PFSK-1 (cell line): ENCODE results near the gene CRY2. TPM values are rescaled to one million over a fixed set of nuclear protein-coding genes. Genes with fewer than 3 reads are reported as not detected.
A peak's percentile ranks its signal among the peaks of the same experiment; 100 is the strongest.

Source experiments
- FOXP2 ChIP-seq: optimal IDR thresholded peaks from 2 replicates; pipeline ENCODE3; 2011; ENCODE audit warnings: borderline replicate concordance, control low read depth, inconsistent platforms; ENCODE audit not compliant: insufficient read depth; ENCODE audit errors: extremely low read length, extremely low read depth
- POLR2AphosphoS5 ChIP-seq: IDR thresholded peaks from 2 replicates; pipeline ENCODE4 v1.6.1; 2012; ENCODE audit warnings: low read depth, mild to moderate bottlenecking, control low read depth, low read length, moderate library complexity
- REST ChIP-seq, 2 experiments: IDR thresholded peaks; 2 replicates each; pipeline versions ENCODE4 v1.6.1 to v1.8.0; 2011 to 2012; ENCODE audit warnings: low read depth in 2 of 2, low read length in 2 of 2, control low read depth in 1 of 2, inconsistent platforms in 1 of 2, mild to moderate bottlenecking in 1 of 2, moderate library complexity in 1 of 2; ENCODE audit not compliant: insufficient read depth in 1 of 2
- SIN3A ChIP-seq: IDR thresholded peaks from 2 replicates; pipeline ENCODE4 v1.6.1; 2012; ENCODE audit warnings: mild to moderate bottlenecking, low read length, moderate library complexity, borderline replicate concordance; ENCODE audit not compliant: insufficient read depth
- TAF1 ChIP-seq: IDR thresholded peaks from 2 replicates; pipeline ENCODE4 v1.6.1; 2012; ENCODE audit warnings: low read length, control low read depth, borderline replicate concordance; ENCODE audit not compliant: insufficient read depth
- polyA plus RNA-seq: library from polyadenylated mRNA; unstranded; fragments of >200 nt; gene quantifications from one replicate; pipeline ENCODE4 v1.2.1, GENCODE V29; 2012; ENCODE audit warnings: low read depth, missing spikeins; ENCODE audit not compliant: insufficient read length

CRY2 gene
- 10.9 TPM for polyA plus RNA-seq

DNA sequence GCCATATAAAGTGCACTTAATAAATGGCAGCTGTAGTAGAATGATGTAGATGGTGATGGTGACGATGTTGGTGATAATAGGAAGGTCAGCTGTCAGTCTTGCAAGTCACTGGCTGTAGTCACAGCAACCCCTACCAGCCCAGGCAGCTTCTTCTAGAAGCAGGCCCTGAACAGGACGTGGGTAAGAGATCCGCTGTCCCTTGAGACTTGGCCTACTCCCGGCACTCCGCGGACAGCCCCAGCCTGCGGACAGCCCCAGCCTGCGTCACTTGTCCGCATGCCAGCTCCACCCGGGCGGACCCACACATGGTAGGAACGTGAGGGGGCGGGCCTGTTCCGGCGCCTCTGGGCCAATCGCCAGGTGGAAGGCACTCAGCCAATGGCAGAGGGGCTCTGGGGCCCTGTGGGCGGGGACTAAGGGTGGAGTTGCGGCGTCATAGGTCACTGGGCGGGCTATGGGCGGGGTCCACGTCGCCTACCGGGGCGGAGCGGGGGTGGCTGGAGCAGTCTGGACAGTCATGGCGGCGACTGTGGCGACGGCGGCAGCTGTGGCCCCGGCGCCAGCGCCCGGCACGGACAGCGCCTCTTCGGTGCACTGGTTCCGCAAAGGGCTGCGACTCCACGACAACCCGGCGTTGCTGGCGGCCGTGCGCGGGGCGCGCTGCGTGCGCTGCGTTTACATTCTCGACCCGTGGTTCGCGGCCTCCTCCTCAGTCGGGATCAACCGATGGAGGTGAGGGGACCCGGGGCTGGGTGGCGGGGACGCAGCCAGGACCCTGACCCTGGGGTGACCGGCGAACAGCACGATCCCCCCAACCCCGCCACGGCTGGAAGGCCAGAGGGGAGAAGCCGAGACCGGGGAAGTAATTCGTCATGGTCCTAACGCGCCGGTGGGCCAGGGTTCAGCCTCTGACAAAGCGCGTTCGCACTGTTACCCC lies at the start of gene CRY2:
CRY2 (plus strand) TSS at position 502 of the 937 bp plus-strand sequence; CDS start at position 518, 16 bp downstream.
- peak; percentile 99 for TF ChIP-seq SIN3A
- TF ChIP-seq TAF1: peak; percentile 86
- TF ChIP-seq REST (IDR thresholded peaks at IDR 0.05; ENCODE audit: insufficient read depth in 1 of 2, low read depth in 2 of 2, low read length in 2 of 2): peak; percentile 35 to 68; a peak in 3 of 4 replicates
- TF ChIP-seq FOXP2: peak; percentile 88
- peak; percentile 73 for TF ChIP-seq POLR2AphosphoS5

- TF ChIP-seq REST (IDR thresholded peaks at IDR 0.05; ENCODE audit: insufficient read depth in 1 of 2, low read depth in 2 of 2, low read length in 2 of 2) (no peak), TAF1 (no peak), FOXP2 (no peak), POLR2AphosphoS5 (no peak), SIN3A (no peak)
These were observed 48.4 kb upstream of the CRY2 start for GRCh38 chr11:45798793-45799441.

- TF ChIP-seq FOXP2: no peak
- TF ChIP-seq SIN3A: no peak
- TF ChIP-seq TAF1: no peak
- no peak for TF ChIP-seq POLR2AphosphoS5
- no peak for TF ChIP-seq REST (IDR thresholded peaks at IDR 0.05; ENCODE audit: insufficient read depth in 1 of 2, low read depth in 2 of 2, low read length in 2 of 2)
These were observed 47.7 kb upstream of the CRY2 start for GRCh38 chr11:45799562-45799961.

DNA sequence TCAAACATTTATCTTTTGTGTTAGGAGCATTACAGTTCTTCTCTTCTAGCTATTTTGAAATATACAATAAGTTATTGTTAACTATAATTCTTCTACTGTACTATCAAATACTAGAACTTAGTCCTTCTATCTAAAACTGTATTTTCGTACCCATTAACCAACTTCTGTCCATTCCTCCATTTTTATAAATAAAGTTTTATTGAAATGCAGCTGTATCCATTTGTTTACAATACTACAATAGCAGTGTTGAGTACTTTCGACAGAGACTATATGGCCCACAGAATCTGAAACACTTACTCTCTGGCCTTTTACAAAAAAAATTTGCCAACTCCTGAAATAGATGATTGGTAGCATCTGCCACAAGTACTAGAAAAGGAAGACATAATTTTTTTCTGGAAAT lies 47.0 kb upstream of the CRY2 start:
- TF ChIP-seq POLR2AphosphoS5 (no peak), SIN3A (no peak), REST (IDR thresholded peaks at IDR 0.05; ENCODE audit: insufficient read depth in 1 of 2, low read depth in 2 of 2, low read length in 2 of 2) (no peak), FOXP2 (no peak), TAF1 (no peak)
